GM21528 (cell line): ENCODE results near the gene DIAPH3.

Experiments used
- ATAC-seq: cut with Tn5 transposase; IDR thresholded peaks from one replicate; pipeline ENCODE4 v1.9.1; 2021; ENCODE audit warnings: mild to moderate bottlenecking, moderate library complexity; ENCODE audit not compliant: unreplicated experiment, low FRiP score

Gene DIAPH3

DNA sequence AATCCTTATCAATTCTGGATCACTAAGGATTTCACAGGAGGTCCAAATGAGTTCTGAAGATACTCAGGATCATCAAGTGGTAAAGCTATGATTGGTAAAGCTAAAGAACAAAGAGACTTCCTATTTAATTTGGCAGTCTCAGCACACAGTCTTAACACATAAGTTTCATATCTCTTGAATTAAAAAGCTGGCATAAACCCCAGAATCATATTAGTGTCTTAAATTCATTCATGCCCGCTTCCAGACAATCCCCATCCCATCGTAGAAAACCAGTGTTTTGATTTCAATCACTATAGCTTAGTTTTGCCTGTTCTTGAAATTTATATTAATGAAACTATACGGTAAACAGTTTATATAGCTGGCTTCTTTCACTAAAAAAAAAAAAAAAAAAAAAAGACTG is 278.7 kb downstream of the DIAPH3 start:
- no peak for ATAC-seq

DNA sequence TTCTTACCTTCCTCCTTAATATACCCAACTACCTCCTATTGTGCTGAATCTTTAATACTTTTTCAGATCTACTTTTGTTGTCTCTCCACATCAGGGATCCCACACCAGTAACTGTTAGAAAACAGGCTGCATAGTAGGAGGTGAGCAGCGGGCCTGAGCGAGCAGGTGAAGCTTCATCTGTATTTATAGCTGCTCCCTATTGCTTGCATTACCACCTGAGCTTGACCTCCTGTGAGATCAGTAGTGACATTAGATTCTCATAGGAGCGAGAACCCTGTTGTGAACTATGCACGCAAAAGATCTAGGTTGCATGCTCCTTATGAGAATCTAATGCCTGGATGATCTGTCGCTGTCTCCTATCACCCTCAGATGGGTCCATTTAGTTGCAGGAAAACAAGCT is 279.8 kb downstream of the DIAPH3 start:
- no peak for ATAC-seq

DNA sequence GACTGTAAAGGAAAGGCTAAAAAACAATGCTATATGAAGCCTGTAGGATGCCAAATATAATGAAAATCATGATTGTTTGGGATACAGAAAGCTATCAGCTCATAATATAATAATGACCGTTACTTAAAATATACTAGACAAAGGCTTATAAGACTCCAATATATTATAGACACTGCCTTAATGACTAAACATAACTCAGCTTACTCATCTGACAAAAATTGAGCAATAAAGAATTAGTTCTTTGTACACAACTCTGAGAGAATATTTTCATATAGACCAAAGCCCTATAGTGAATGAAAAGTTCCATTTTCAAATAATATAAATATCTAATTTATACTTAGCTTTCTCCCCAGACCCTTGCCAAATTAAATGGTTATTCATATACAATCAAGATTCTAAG is 283.3 kb downstream of the DIAPH3 start:
- ATAC-seq: no peak

- ATAC-seq: no peak
These were observed 284.4 kb downstream of the DIAPH3 start for GRCh38 chr13:59879281-59879680.

DNA sequence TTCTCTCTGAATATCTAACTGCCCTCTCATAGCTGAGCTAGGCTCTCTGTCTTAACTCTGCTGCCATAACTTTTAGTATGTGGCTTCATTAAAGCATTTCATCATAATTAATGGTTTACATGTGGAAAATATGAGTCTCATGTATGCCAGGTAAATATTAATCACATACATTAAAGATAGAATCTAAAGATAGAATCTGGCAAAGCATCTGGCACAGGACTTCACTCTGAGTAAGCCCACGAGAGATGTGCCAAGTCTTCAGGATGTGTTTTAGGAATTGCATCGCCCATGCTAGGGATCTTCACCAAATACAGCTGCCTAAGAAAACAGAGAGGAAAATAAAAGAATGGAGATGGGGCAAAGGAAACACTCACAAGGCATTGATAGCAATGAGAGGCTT is 285.8 kb downstream of the DIAPH3 start:
- ATAC-seq: no peak

DNA sequence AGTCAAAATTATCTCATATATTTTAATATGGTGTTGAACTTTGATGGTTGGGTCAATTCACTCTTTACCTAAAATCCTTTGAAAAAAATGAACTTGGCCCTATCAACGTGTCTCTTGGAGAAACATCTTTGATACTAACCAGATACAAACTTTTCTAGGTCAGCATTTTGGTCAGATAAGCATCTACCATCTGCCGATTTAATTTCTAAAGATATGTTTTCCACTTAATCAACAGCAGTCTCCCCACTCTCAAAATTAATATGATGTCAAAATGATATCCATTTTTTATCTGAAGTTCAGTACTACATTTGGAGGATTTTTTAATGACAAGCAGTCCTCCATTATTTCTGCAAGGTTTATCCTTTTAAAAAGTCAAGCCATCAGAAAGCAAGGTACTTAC is 288.8 kb downstream of the DIAPH3 start:
- ATAC-seq: no peak

DNA sequence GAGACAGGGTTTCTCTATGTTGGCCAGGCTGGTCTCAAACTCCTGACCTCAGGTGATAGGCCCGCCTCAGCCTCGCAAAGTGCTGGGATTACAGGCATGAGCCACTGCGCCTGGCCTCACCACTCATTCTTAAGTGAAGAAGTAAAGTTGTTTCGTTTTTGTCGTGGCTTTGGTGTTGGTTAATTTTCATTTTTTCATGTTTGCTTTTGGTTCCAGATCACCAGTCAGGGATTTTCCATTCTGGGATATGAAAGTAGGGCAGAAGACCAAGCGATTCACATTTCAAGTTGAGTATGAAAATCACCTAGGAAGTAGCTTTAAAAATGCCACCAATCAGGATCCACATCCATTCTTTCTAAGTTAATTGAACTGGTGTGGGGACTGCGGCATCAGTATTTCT is 289.9 kb downstream of the DIAPH3 start:
- ATAC-seq: no peak

DNA sequence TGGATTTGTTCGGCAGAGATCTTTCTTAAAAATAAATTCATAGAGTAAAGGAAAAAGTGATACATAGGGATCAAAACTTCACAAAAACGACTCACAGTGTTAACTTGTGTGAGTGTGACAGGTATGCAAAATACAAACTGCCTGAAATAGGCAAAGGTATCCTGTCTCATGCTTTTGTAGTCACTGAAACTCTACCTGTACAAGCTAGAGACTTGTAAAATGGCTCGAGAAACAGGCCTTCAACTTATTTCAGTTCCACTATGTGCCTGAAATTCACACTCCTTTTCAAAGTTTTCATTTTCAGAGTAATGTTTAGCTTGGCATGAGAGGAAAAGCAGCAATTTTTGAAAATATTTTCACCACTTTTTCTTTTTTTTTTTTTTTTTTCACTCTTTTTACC is 290.4 kb downstream of the DIAPH3 start:
- ATAC-seq: no peak

GRCh38 chr13:59867867-59868266 is 295.9 kb downstream of the DIAPH3 start:
- ATAC-seq: no peak

- no peak for ATAC-seq
These were observed 298.3 kb downstream of the DIAPH3 start for GRCh38 chr13:59865398-59865797.

- ATAC-seq: no peak
These were observed 300.1 kb downstream of the DIAPH3 start for GRCh38 chr13:59863621-59864020.

DNA sequence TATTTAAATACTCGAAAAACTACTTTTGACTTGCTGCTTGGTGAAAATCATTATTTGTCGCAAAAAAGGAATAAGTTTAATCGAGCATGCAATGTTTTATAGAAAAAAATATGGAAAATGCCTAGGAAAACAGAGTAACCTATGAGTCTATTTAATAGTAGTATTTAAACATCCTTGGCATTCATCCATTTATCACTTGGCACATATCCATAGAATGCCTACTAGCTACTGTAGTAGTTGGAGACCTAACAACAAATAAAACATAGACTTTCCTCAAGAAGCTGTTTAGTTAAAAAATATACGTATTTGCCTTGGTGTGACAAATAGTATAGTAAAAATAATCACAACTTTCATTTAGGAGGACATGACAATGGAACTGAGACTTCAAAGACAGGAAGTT is 302.1 kb downstream of the DIAPH3 start:
- no peak for ATAC-seq

- no peak for ATAC-seq
These were observed 307.4 kb downstream of the DIAPH3 start for GRCh38 chr13:59856281-59856810.

DNA sequence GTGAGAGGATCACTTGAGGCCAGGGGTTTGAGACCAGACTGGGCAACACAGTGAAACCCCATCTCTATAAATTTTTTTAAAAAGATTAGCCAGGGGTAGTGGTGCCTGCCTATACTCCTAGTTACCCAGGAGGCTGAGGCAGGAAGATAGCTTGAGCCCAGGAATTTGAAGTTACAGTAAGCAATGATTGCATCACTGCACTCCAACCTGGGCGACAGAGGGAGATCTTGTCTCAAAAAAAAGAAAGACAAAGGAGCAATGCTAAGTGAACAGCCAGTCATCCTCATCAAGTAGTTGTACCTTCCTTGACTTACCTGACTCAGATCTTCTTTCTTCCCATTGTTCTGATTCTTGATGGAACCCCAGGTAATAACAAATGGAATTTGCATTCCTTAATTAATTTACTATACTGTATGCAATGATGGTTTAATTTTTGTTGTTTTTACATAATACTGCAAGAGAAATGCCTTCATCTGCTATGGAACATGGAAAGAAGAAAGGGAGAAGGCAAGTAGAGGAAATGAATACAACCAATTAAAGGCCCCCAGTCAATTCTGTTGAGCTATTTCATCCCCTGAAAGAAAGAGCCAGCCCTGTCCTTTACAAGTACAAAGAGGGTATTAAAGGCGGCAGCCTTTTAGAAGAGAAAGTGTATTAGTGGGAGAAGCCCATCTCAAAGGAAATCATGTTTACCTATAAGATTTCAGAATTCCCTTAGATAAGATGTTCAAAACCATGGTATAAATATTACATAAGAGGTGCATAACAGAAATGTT is 316.7 kb downstream of the DIAPH3 start:
- no peak for ATAC-seq

GRCh38 chr13:59843040-59843439 is 320.7 kb downstream of the DIAPH3 start:
- no peak for ATAC-seq

- no peak for ATAC-seq
These were observed 321.2 kb downstream of the DIAPH3 start for GRCh38 chr13:59842507-59842906.

DNA sequence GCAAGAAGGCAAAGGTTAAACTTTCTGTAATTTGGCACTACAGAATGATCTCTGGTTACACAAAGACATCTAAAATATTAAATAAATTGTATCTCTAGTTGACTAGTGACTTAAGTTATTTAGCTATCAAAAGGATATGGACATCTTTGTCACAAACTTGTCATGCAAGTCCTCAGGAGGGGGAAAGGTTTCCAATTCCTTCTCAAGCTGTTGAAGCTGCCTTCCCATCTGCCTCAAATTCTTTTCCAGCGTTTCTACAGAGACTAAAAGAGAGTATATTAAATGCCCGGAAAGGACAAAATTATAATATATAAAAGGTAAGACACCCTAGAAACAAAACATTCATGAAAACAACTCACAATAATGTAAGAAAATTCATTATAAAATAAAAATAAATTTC is 324.5 kb downstream of the DIAPH3 start:
- no peak for ATAC-seq

DNA sequence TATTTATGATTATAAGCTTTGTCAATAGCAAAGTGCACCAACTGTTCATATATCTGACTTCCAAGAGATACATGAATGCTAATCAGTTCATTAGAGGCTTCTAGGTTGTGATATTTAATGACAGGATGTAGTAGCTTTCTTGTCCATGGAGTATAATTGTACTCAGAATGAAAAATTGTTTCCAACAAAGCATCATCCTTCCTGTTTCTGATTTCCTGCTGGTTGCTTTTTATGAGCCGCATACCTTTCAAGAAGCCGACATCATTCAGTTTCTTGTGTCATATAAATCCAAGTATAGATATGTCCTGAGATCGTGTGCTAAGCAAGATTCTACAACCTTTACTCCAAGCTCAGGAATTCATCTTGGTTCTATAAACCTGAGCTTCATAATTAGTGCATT is 326.6 kb downstream of the DIAPH3 start:
- ATAC-seq: no peak

DNA sequence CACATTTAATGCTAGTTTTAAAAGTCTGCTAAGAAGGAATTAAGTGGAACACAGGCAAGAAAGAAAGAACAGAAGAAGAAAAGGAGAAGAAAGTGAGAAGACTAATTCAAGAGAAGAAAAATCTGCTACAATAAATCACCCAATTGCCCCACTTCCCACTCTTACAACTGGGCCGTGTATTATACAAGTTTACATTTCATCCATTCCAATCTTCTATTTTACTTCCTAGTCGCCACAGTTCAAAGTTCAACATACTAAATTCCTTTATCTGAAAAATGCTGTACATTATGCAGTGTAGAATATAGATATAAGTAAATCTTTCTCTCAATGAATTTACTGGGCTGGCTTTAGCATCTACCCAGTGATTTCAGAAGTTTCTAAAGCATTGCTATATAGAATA is 328.2 kb downstream of the DIAPH3 start:
- no peak for ATAC-seq

GRCh38 chr13:59834801-59835200 is 328.9 kb downstream of the DIAPH3 start:
- no peak for ATAC-seq

DNA sequence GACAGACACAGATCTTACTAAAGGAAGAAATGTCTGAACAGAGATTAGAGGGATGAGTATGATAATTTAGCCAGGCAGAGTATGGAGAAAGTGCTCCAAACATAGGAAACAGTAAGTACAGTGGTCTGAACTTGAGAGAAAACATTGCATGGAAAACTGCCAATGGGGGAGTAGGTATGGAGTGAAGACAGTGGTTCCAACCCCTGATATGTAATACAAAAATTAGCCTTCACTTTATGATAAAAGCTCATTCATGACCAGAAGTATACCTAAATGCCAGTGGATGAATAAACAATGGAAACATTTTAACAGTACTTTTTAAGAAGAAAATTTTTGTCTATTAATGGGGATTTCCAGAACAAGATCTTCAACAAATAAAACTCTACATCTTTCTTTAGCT is 334.0 kb downstream of the DIAPH3 start:
- no peak for ATAC-seq

DNA sequence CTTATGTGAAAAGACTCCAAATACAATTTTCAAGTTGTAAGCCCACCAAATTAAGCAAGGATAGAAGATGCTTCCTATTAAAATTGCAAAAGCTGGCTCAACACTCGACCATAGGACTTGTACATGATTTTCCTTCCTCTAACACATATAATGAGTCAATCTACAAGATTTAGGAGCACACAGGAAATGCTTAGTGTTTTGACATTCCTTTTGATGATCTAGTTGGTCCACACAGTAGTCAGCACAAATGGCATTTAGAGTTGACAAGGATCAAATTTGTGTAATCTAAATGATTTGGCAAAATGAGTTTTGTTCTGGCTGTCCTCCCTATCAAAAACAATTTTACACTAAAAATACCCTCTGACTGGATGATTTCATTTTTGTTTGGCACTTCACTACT is 340.2 kb downstream of the DIAPH3 start:
- no peak for ATAC-seq

GRCh38 chr13:59809564-59809963 is 354.2 kb downstream of the DIAPH3 start:
- no peak for ATAC-seq
